ENCODE measurements around the gene HMCN2. TPM values are rescaled to one million over a fixed set of nuclear protein-coding genes. Genes with fewer than 3 reads are reported as not detected.

The HMCN2 gene
- total RNA-seq, 2 experiments from 2014 or later = not detected

DNA sequence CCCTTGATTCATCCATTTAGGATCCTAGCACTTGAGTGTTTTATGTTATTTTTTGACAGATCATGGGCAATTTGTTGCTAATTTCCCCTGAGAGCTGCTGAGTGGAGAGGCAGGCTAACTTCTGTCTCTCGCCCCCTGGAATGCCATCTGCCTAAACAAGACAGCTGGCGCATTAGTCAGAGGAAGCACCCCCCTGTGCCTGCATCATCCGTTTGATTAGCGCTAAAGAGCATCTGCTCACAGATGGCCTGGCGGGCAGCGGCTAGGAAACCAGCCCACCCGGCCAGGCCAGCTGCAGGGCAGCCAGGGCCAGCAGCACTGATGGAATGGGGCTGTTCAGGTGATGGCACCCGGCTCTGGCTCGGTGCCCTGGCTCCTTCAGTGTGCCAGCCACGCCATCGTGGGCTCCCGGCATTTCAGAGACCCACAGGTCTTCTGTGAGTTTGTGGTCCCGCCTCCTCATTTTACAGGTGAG lies 156.3 kb downstream of the HMCN2 start:
- Histone ChIP-seq H3K4me1 (ENCODE audit: insufficient read depth, low read length, poor library complexity, severe bottlenecking) (no peaks in the 10 kb centered on the region), H2AFZ (ENCODE audit: low read length) (no peak overlapping the region), H3K36me3 (ENCODE audit: insufficient read depth, low read length) (no peaks in the 10 kb centered on the region), H3K4me3 (ENCODE audit: low read depth, low read length, poor library complexity, severe bottlenecking) (no peak overlapping the region), H3K9me3 (ENCODE audit: low read length) (no peaks in the 10 kb centered on the region), H3K27ac (ENCODE audit: low read depth, low read length, poor library complexity, severe bottlenecking) (no peak overlapping the region), H3K4me2 (ENCODE audit: low read length) (no peak overlapping the region), H3K9me2 (ENCODE audit: insufficient read depth, low read length) (no peaks in the 10 kb centered on the region), H3K79me2 (ENCODE audit: insufficient read depth, low read depth, low read length) (no peaks in the 10 kb centered on the region), H4K20me1 (ENCODE audit: insufficient read depth, low read length) (no peaks in the 10 kb centered on the region)
- POLR2A ChIA-PET = no interaction called here
- DNase-seq (ENCODE audit: low spot score) = no peak
- CTCF ChIA-PET (ENCODE audit: unreplicated experiment) = no interaction called here
- TF ChIP-seq, protein P1, sequence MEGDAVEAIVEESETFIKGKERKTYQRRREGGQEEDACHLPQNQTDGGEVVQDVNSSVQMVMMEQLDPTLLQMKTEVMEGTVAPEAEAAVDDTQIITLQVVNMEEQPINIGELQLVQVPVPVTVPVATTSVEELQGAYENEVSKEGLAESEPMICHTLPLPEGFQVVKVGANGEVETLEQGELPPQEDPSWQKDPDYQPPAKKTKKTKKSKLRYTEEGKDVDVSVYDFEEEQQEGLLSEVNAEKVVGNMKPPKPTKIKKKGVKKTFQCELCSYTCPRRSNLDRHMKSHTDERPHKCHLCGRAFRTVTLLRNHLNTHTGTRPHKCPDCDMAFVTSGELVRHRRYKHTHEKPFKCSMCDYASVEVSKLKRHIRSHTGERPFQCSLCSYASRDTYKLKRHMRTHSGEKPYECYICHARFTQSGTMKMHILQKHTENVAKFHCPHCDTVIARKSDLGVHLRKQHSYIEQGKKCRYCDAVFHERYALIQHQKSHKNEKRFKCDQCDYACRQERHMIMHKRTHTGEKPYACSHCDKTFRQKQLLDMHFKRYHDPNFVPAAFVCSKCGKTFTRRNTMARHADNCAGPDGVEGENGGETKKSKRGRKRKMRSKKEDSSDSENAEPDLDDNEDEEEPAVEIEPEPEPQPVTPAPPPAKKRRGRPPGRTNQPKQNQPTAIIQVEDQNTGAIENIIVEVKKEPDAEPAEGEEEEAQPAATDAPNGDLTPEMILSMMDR (conservative IDR thresholded peaks at IDR 0.05; ENCODE audit: low read length) = no peak
- no peak for TF ChIP-seq EZH2phosphoT487 (IDR thresholded peaks at IDR 0.05; ENCODE audit: borderline replicate concordance, low read depth, low read length)
- BruUV-seq (replicated peaks) = no TSS peak
- intact Hi-C loops (cut with micrococcal nuclease; ENCODE audit: unreplicated experiment) = no loop called here

DNA sequence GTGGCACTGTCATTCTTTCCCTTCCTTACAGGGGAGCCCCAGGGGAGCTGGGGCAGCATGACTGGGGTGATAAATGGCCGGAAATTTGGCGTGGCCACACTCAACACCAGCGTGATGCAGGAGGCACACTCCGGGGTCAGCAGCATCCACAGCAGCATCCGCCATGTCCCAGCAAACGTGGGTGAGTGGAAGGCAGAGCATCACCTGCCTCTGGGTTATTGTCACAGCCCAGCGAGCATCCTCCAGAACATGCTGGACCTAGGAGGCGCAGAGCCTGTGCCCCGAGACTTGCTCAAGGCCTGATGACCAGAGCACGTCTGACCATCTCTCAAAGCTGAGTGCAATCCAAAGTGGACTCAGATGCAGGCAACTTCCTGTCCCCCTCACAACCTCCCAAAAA lies 157.0 kb downstream of the HMCN2 start:
- BruUV-seq (replicated peaks) = no TSS peak
- CTCF ChIA-PET (ENCODE audit: unreplicated experiment) = interaction anchor here (0.6 kb wide), 1 partner anchor 781 kb away, joined by 3 read pairs; no protein-coding TSS in a partner anchor
- POLR2A ChIA-PET = no interaction called here

DNA sequence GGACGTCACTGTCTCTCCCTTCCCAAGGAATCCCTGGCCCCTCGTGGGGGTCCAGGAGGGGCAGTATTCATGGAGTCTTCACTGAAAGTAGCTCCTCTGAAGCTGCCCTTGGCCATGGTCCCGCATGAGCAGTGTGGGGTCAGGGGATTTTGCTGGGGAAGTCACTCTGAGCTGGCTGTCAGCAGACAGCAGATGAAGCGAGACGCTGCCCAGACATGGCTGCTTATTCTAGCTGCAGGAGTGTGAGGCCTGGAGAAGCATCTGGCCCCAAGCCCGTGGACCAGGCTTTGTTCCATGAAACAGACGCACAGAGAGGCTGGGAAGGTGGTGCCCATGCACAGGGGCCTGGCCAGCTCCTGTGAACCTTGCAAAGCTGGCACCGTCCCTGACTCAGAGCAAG lies 157.7 kb downstream of the HMCN2 start:
- no TSS peak for BruUV-seq (replicated peaks)
- Histone ChIP-seq H3K79me2 (ENCODE audit: insufficient read depth, low read depth, low read length) (no peaks in the 10 kb centered on the region), H3K36me3 (ENCODE audit: insufficient read depth, low read length) (no peaks in the 10 kb centered on the region), H3K9me3 (ENCODE audit: low read length) (no peaks in the 10 kb centered on the region), H2AFZ (ENCODE audit: low read length) (no peak overlapping the region), H3K4me3 (ENCODE audit: low read depth, low read length, poor library complexity, severe bottlenecking) (no peak overlapping the region), H3K9me2 (ENCODE audit: insufficient read depth, low read length) (no peaks in the 10 kb centered on the region), H4K20me1 (ENCODE audit: insufficient read depth, low read length) (no peaks in the 10 kb centered on the region), H3K4me1 (ENCODE audit: insufficient read depth, low read length, poor library complexity, severe bottlenecking) (no peaks in the 10 kb centered on the region), H3K4me2 (ENCODE audit: low read length) (no peak overlapping the region), H3K27ac (ENCODE audit: low read depth, low read length, poor library complexity, severe bottlenecking) (no peak overlapping the region)
- POLR2A ChIA-PET = no interaction called here
- CTCF ChIA-PET (ENCODE audit: unreplicated experiment) = interaction anchor here (0.6 kb wide), 1 partner anchor 1108 kb away, joined by 4 read pairs; no protein-coding TSS in a partner anchor
- no peak for TF ChIP-seq EZH2phosphoT487 (IDR thresholded peaks at IDR 0.05; ENCODE audit: borderline replicate concordance, low read depth, low read length)
- TF ChIP-seq, protein P1 (conservative IDR thresholded peaks at IDR 0.05; ENCODE audit: low read length) = no peak
- intact Hi-C loops (cut with micrococcal nuclease; ENCODE audit: unreplicated experiment) = no loop called here
- DNase-seq (ENCODE audit: low spot score) = no peak

More for the DNA sequence above, 157.0 kb downstream of the HMCN2 start:
- Histone ChIP-seq H3K9me3 (ENCODE audit: low read length) (no peaks in the 10 kb centered on the region), H3K36me3 (ENCODE audit: insufficient read depth, low read length) (no peaks in the 10 kb centered on the region), H4K20me1 (ENCODE audit: insufficient read depth, low read length) (no peaks in the 10 kb centered on the region), H3K4me1 (ENCODE audit: insufficient read depth, low read length, poor library complexity, severe bottlenecking) (no peaks in the 10 kb centered on the region), H3K79me2 (ENCODE audit: insufficient read depth, low read depth, low read length) (no peaks in the 10 kb centered on the region), H3K4me2 (ENCODE audit: low read length) (no peak overlapping the region), H3K9me2 (ENCODE audit: insufficient read depth, low read length) (no peaks in the 10 kb centered on the region), H3K4me3 (ENCODE audit: low read depth, low read length, poor library complexity, severe bottlenecking) (no peak overlapping the region), H2AFZ (ENCODE audit: low read length) (no peak overlapping the region), H3K27ac (ENCODE audit: low read depth, low read length, poor library complexity, severe bottlenecking) (no peak overlapping the region)
- intact Hi-C loops (cut with micrococcal nuclease; ENCODE audit: unreplicated experiment) = no loop called here
- no peak for DNase-seq (ENCODE audit: low spot score)
- TF ChIP-seq EZH2phosphoT487 (IDR thresholded peaks at IDR 0.05; ENCODE audit: borderline replicate concordance, low read depth, low read length) = no peak
- TF ChIP-seq, protein P1 (conservative IDR thresholded peaks at IDR 0.05; ENCODE audit: low read length) = no peak

Data from OCI-LY7 (cell line).